ENCODE data around the gene SLC22A31.

DNA sequence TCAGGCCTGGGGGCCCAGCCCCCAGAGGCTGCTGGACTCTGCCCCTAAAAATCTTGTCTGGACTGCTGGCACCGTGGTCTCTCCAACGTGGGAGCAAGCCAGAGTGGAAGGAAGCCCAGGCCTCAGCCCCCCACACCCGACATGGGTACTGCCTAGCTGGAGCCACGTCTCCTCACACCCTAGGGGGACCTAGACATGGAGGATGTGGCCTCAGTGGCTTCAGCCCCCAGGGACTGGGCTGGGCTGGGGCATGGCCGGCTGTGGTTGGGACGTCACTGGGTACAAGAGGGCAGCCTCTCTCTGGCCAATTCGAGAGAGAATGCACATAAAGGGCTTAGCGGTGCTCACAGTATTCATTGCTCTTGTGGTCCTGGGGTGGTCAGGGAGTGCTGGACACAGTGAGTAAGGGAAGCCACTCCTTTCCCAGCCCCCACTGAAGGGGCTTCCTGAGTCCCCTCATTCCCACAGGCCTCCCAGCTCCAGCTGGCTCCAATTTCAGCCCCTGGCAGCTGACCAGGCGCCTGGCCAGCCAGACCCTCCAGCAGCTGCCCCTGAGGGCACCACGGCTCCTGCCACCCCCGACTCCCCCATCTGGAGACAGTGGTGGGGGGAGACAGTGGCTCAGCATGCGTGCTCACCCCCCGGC is 27.7 kb downstream of the SLC22A31 start:
- no peak for TF ChIP-seq EZH2 (IDR thresholded peaks at IDR 0.05)
- no peak for TF ChIP-seq POLR2AphosphoS5 (IDR thresholded peaks at IDR 0.05; ENCODE audit: borderline replicate concordance, low read depth, low read length)

Data from SK-N-MC (cell line).